GM12873 (cell line): Measurements from ENCODE around the gene TMEM176B.

Source experiments
- CTCF ChIP-seq: IDR thresholded peaks from 2 replicates; pipeline ENCODE4 v1.5.1; 2012; ENCODE audit warnings: low read depth, mild to moderate bottlenecking, moderate library complexity, low read length, control low read depth; ENCODE audit not compliant: insufficient read depth; ENCODE audit errors: missing control alignments

The TMEM176B gene

GRCh38 chr7:150830937-150831336 is 30.8 kb upstream of the TMEM176B start:
- TF ChIP-seq CTCF = no peak

GRCh38 chr7:150829426-150829825 is 29.3 kb upstream of the TMEM176B start:
- no peak for TF ChIP-seq CTCF

- TF ChIP-seq CTCF = no peak
Observed at GRCh38 chr7:150828384-150828783, 28.2 kb upstream of the TMEM176B start.

- TF ChIP-seq CTCF = no peak
Observed at GRCh38 chr7:150826061-150826849, 26.1 kb upstream of the TMEM176B start.

- no peak for TF ChIP-seq CTCF
Observed at GRCh38 chr7:150824379-150825177, 24.4 kb upstream of the TMEM176B start.

GRCh38 chr7:150823484-150824126 is 23.4 kb upstream of the TMEM176B start:
- no peak for TF ChIP-seq CTCF

- TF ChIP-seq CTCF = no peak
Observed at GRCh38 chr7:150823043-150823442, 22.9 kb upstream of the TMEM176B start.
